Transverse colon (tissue), 4 donors: ENCODE measurements around the gene RIMBP2. TPM values are rescaled to one million over a fixed set of nuclear protein-coding genes. Genes with fewer than 3 reads are reported as not detected.

Source experiments
- DNase-seq: peaks from one replicate; pipeline ENCODE4 v3.0.0-alpha.2; 2019
- H3K27ac ChIP-seq, 4 donors: fragments of 200-600 bp; sonication (generic); 2 replicates each; pipeline ENCODE4 v1.5.1; 2016 to 2018; ENCODE audit warnings: inconsistent platforms in 4 of 4
- H3K27me3 ChIP-seq: fragments of 200-600 bp; sonication (generic); 2 replicates; pipeline ENCODE4 v1.5.1; 2017; ENCODE audit warnings: inconsistent platforms
- H3K36me3 ChIP-seq, 4 donors: fragments of 200-600 bp; sonication (generic); 2 replicates each; pipeline ENCODE4 v1.5.1; 2017 to 2019; ENCODE audit warnings: inconsistent platforms in 4 of 4
- H3K4me1 ChIP-seq, 4 donors: fragments of 200-600 bp; sonication (generic); 2 replicates each; pipeline ENCODE4 v1.5.1; 2017 to 2020; ENCODE audit warnings: inconsistent platforms in 4 of 4
- H3K4me3 ChIP-seq, 4 donors: fragments of 200-600 bp; sonication (generic); 1 replicate in 1 of 4; 2 replicates in 3 of 4; pipeline versions ENCODE4 v1.5.1 to v1.6.1; 2017 to 2019; ENCODE audit warnings: inconsistent platforms in 4 of 4
- H3K9me3 ChIP-seq, 2 donors: fragments of 200-600 bp; sonication (generic); 2 replicates each; pipeline ENCODE4 v1.5.1; 2017 to 2019; ENCODE audit warnings: inconsistent platforms in 2 of 2
- CTCF ChIP-seq, 5 experiments: fragments of 200-600 bp in 3 of 5; fragments of 450-650 bp in 2 of 5; sonication (generic) in 3 of 5; IDR thresholded peaks; 1 replicate in 2 of 5; 2 replicates in 3 of 5; pipeline ENCODE4 v1.5.1; 2016 to 2017; ENCODE audit warnings: antibody characterized with exemption in 5 of 5, inconsistent platforms in 3 of 5, mild to moderate bottlenecking in 2 of 5, moderate library complexity in 1 of 5
- EP300 ChIP-seq: sonication (generic); formaldehyde crosslinking; IDR thresholded peaks from one replicate; pipeline ENCODE4 v1.6.1; 2017; ENCODE audit warnings: antibody characterized with exemption, low read depth
- POLR2A ChIP-seq: fragments of 450-650 bp; IDR thresholded peaks from one replicate; pipeline ENCODE4 v1.6.1; 2016; ENCODE audit warnings: antibody characterized with exemption, mild to moderate bottlenecking, moderate library complexity
- POLR2AphosphoS5 ChIP-seq, 3 donors: sonication (generic); formaldehyde crosslinking; IDR thresholded peaks; one replicate each; pipeline ENCODE4 v1.6.1; 2016; ENCODE audit warnings: antibody characterized with exemption in 3 of 3
- WGBS, 2 donors: methylation state at CpG; one replicate each; pipeline ENCODE4 v1.1.5; 2018; ENCODE audit warnings: low coverage in 1 of 2; 5-methylcytosine and 5-hydroxymethylcytosine counted together
- in situ Hi-C, 4 donors: fragments of 200-750 bp; cut with MboI; loops; one replicate each; pipeline versions ENCODE4 v1.15.0 to v1.15.1; 2017; ENCODE audit warnings: low sequenced_read_pairs in 3 of 4, low pct_ligation_motif_present in 1 of 4, low pct_unique_long_range_greater_than_20kb in 1 of 4
- intact Hi-C: fragments of 100-400 bp; cut with DNase I; formaldehyde crosslinking; loops from one replicate; pipeline ENCODE4 v1.15.1; 2023; ENCODE audit warnings: low total_unique reads
- total RNA-seq, 4 donors: library from RNA; depleted of rRNA; stranded (reverse); fragments of >200 nt; gene quantifications; one replicate each; pipeline ENCODE4 v1.1.0, GENCODE V29; 2016

The RIMBP2 gene
- total RNA-seq, 4 donors from 2014 or later: 2.9 to 17.3 (median 4.3) TPM

- WGBS, 2 donors: 35 to 57% methylated on average over 5 to 17 of the region's 17 CpGs
- no peaks in the 10 kb centered on the region for H3K9me3 ChIP-seq
- no peaks in the 10 kb centered on the region for H3K36me3 ChIP-seq
- in situ Hi-C loops: no loop called here
- peaks cover 19% of the 10 kb centered on the region for H3K27me3 ChIP-seq
- intact Hi-C loops: no loop called here
- H3K4me1 ChIP-seq: no peaks in the 10 kb centered on the region
- no peak for TF ChIP-seq POLR2A
- TF ChIP-seq POLR2AphosphoS5 (IDR thresholded peaks at IDR 0.05): no peak
- TF ChIP-seq CTCF (IDR thresholded peaks at IDR 0.05): no peak
- no peak for TF ChIP-seq EP300
- H3K4me3 ChIP-seq: no peak overlapping the region
- DNase-seq: no peak
- no peak overlapping the region for H3K27ac ChIP-seq
Measured at GRCh38 chr12:130481392-130481879, 234.7 kb downstream of the RIMBP2 start.

- H3K27me3 ChIP-seq: peaks cover 19% of the 10 kb centered on the region
- TF ChIP-seq POLR2AphosphoS5 (IDR thresholded peaks at IDR 0.05): no peak
- TF ChIP-seq CTCF (IDR thresholded peaks at IDR 0.05): no peak
- intact Hi-C loops: no loop called here
- no peaks in the 10 kb centered on the region for H3K4me1 ChIP-seq
- no peak overlapping the region for H3K27ac ChIP-seq
- peak; percentile 31 for DNase-seq
- no peaks in the 10 kb centered on the region for H3K9me3 ChIP-seq
- H3K4me3 ChIP-seq: no peak overlapping the region
- no peaks in the 10 kb centered on the region for H3K36me3 ChIP-seq
- in situ Hi-C loops: no loop called here
- WGBS, 2 donors: 51 to 54% methylated on average over 4 to 13 of the region's 14 CpGs
Measured at GRCh38 chr12:130480887-130481286, 235.2 kb downstream of the RIMBP2 start.

- Histone ChIP-seq H3K27me3 (peaks cover 19% of the 10 kb centered on the region), H3K9me3 (no peaks in the 10 kb centered on the region), H3K27ac (no peak overlapping the region), H3K36me3 (no peaks in the 10 kb centered on the region), H3K4me1 (no peaks in the 10 kb centered on the region), H3K4me3 (no peak overlapping the region)
- TF ChIP-seq POLR2AphosphoS5 (IDR thresholded peaks at IDR 0.05) (no peak), EP300 (no peak), CTCF (IDR thresholded peaks at IDR 0.05) (no peak)
- DNase-seq: no peak
- intact Hi-C loops: no loop called here
- 60 to 83% methylated on average over 1 to 9 of the region's 9 CpGs for WGBS, 2 donors
- in situ Hi-C loops: no loop called here
Measured at GRCh38 chr12:130480231-130480630, 235.9 kb downstream of the RIMBP2 start.

- DNase-seq: no peak
- WGBS, 2 donors: 73 to 78% methylated on average over 3 to 22 of the region's 23 CpGs
- H3K27me3 ChIP-seq: peaks cover 19% of the 10 kb centered on the region
- H3K27ac ChIP-seq: no peak overlapping the region
- H3K4me1 ChIP-seq: no peaks in the 10 kb centered on the region
- H3K4me3 ChIP-seq: no peak overlapping the region
- in situ Hi-C loops: no loop called here
- no peak for TF ChIP-seq CTCF (IDR thresholded peaks at IDR 0.05)
- no peak for TF ChIP-seq EP300
- no peak for TF ChIP-seq POLR2AphosphoS5 (IDR thresholded peaks at IDR 0.05)
- no peak for TF ChIP-seq POLR2A
- no peaks in the 10 kb centered on the region for H3K9me3 ChIP-seq
- no peaks in the 10 kb centered on the region for H3K36me3 ChIP-seq
- intact Hi-C loops: no loop called here
Measured at GRCh38 chr12:130479401-130480125, 236.5 kb downstream of the RIMBP2 start.
